Colon (tissue), 2 donors: Measurements from ENCODE around the gene AFF2.

Experiments used
- FAIRE-seq: peaks from 2 replicates; lab custom pipeline; 2012; peaks lifted over from hg19 to GRCh38; lab: Jason Lieb, UNC
- donor health status: control.
- donor health status: control.

Gene AFF2

GRCh38 chrX:148500423-148501385 lies at the start of gene AFF2:
Gene AFF2, plus strand, starts transcription at chrX:148500617. Its CDS starts 481 bp downstream, at chrX:148501098.
- no peak for FAIRE-seq

DNA sequence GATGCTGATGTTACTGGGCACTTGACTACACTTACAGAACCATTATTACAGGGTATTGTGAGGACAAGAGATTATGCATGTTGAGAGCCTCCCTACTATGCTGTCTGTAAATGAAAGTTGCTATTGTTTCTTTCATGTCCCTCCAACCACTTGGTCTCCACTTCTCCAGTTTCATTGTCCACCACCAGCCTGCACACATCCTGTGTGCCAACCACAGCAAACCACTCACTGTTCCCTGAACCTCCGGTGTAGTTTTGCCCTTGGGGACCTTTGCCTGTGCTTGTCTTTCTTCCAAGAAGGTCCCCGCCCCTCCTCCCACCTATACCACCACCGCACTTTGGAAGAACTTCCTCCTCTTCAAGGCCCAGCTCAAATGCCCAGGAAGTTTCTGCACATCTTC lies 43.1 kb upstream of the AFF2 start:
- no peak for FAIRE-seq

DNA sequence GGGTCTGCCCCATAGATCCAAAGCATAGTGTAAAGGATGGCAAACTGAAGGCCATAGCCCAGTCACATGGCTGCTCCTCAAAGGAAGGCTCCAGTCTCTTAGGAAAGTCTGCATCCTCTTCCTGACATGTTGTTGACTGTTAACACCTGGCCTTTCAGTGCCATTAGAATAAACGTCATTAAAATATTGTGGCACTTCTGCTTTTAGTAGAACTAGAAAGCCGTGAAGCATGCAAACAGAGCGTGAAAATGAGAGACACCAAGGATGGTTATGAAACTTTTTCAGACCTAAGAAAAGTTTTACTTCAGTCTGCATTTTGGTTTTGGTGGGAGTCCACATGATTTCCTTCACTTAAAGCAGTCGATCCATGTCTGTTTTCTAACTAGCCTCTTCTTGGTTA lies 41.1 kb upstream of the AFF2 start:
- FAIRE-seq: no peak

DNA sequence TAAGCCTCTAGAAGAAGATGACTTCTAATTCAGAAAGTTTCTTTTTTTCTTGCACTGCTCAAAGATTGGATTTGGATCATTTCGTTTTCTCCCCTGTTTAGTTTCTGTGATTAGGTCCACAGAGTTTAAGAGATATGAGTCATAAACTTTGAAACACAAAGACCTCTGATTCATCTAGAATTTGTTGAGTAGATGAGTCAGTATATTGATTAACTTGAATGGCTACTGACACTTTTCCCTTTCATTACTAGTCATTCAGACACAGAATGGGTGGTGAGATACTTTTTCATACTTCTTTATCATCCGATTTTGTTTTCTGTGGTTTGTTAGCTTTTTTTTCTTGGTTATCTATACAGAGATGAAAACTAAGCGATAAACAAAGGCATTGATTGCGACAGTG lies 34.1 kb upstream of the AFF2 start:
- peak; percentile 24 for FAIRE-seq

- FAIRE-seq: no peak
Measured at GRCh38 chrX:148470324-148470723, 30.1 kb upstream of the AFF2 start.

DNA sequence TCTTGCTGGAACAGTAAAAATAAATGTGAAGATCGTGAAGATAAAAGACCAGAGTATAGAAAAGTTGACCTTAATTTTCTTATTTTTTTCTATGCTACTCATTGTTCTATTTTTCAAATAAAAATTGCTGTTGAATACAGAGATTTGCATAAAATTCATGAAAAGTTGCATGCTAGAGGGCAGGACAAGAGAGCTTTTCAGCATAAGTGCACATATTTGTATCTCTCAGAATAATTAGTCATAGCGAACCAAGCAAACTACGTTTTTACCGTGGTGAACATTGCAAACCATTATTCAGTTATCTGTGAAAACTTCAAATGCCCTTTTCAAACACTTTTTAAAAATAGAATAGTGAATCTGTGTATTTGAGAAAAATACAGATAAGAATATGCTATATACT lies 26.4 kb upstream of the AFF2 start:
- FAIRE-seq: no peak

GRCh38 chrX:148492057-148492456 lies 8.4 kb upstream of the AFF2 start:
- no peak for FAIRE-seq

GRCh38 chrX:148495176-148495575 lies 5.2 kb upstream of the AFF2 start:
- FAIRE-seq: no peak

DNA sequence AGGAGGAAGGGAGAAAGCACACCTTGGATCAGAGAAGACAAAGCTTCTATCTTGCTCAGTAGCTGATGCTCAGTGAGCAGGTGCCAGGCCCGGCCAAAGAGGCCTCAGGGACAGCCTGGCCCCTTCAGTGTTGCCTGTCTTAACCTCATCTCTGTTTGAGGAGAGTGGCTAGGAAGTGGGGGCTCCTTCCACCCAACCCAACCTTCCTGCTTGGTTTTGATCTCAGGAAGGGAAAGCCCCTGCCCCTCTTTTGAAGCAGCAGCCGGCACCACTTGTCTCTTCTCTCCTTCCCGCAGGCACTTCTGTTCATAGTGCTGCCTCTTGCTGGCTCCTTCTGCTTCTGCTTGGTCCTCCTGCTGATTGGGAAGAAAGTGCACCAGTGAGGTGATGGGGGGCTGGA lies 2.4 kb upstream of the AFF2 start:
- no peak for FAIRE-seq

DNA sequence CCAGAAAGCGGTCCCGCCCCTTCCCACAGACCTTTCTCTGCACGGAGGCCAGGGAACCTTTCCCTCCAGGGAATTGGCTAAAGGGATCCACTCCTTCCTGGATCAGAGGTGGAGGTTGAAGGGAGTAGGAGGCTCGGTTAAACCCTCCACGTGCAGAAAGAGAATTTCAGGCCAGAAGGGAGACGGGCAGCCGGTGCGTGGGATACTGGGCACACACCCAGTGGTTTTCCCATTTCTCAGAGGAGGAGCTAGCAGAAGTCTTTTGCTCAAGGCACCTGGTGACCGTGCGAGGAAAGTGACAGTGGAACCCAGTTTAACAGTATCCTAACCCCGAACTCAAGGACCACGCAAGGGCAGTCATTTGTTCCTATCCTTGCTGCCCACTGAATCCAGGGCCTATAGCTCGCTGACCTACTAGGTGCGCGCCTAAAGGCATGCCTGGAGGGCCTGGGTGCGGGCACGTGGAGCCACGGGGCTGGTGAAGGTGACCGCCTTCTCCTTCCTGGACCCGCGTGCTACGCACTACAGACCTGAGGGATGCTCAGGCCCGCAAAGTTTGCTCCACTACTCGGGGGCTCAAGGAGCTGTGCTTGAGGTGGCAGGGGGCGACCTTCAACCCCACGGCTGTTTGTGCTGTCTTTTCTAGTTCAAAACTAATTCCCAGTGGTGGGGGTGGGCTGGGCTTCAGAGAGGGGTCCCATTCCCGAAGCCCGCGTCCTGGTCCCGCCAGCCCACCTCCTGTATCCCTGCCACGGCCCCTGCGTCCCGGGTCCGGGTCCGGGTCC lies 587 bp upstream of the AFF2 start:
- no peak for FAIRE-seq

DNA sequence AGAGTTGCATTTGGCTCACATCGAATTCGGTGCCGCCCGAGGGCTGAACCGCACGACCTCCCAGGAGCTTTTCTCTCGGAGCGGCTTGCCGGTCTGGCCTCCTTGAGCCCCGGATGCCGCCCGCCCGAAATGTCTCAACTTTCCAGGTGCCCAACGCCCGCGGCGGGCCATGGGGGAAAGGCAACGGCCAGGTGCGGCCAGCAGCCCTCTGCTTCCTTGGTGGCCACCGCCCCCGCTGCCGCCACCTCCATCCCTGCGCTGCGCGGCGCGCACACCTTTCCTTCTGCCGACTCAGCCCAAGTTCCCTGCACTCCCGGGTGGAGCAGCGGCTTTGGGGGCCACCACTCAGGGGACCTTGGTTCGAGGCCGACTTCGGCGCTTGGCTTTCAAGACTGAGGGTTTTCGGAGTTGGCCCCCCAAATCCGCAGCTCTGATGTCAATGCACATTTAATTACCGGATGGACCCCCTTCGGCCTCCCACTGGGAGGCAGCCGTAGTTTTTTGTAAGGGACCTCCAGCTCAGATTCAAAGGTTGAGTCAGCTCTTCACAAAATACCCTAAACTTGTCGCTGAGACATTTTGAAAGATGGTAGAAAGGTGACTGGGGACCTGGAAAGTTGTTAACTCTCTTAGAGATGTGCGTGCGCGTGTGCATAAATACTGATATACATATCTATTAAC lies 1.1 kb downstream of the AFF2 start:
- FAIRE-seq: no peak

GRCh38 chrX:148504506-148504905 lies 4.1 kb downstream of the AFF2 start:
- FAIRE-seq: no peak

DNA sequence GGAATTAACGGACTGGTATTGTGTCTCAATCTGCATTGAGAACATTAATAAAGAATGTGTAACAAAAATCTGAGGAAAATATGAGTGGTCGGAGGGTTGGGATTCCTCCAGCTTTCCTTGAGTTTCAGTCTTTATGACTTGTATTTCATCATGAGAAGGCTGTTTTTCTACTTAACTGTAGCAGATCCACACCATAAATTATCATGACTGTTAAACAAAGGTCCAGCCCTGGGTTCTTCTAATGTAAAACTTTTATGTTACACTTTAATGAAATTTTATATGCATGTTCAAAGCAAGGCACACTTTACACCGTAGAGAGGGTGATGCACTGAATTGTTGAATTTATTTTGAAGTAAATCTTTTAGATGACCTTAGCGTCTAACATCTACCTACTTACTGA lies 7.0 kb downstream of the AFF2 start:
- FAIRE-seq: no peak

DNA sequence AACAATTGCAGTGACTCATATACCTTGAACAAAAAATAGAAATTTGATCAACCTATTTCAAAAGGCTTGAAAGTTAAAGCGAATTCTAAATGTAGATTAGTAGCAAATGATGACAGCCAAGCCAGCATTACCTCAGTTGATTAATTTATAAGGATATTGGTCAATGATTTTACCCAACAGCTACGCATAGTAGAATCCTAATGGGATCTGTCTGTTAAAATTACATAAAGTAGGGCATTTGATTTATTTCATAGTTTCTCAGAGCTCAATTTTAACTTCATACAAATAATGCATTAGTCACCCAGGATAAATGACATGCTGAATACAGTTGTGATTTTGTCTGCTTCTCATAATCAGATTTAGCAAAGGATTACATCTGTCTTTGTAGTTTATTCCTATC lies 12.0 kb downstream of the AFF2 start:
- no peak for FAIRE-seq

- FAIRE-seq: no peak
Measured at GRCh38 chrX:148513661-148514060, 13.2 kb downstream of the AFF2 start.

GRCh38 chrX:148517176-148517575 lies 16.8 kb downstream of the AFF2 start:
- FAIRE-seq: no peak

DNA sequence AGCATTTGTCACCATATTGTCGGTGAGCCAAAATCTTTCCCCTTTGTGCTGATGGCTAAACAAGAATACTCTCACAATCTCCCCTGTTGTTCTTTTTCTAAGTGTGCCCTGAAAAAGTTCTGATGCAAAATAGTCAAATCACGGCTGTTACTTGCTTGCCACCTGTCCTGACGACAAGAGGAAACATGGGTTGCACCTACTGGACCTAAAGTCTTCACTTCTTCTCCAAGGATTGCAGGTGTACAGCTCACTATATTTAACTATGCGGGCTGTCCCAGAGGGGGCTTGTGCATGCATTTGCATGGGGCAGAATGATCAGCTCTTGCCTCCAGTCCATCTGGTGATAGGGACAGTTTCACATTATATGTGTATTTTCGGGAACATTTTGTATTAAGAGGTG lies 21.6 kb downstream of the AFF2 start:
- FAIRE-seq: no peak

GRCh38 chrX:148523303-148524080 lies 23.1 kb downstream of the AFF2 start:
- peak; percentile 60 for FAIRE-seq

GRCh38 chrX:148530464-148531077 lies 30.2 kb downstream of the AFF2 start:
- peak; percentile 93 for FAIRE-seq

GRCh38 chrX:148534291-148534690 lies 33.9 kb downstream of the AFF2 start:
- FAIRE-seq: no peak

GRCh38 chrX:148535639-148536038 lies 35.2 kb downstream of the AFF2 start:
- FAIRE-seq: no peak
